Astrocyte (in vitro differentiated cells and primary cell): ENCODE results near the gene TMEM92. TPM values are rescaled to one million over a fixed set of nuclear protein-coding genes. Genes with fewer than 3 reads are reported as not detected.

Experiments
- DNase-seq: peaks from one replicate; pipeline ENCODE4 v3.0.0-alpha.2; 2010; ENCODE audit warnings: low read depth
- FAIRE-seq: peaks from 2 replicates; lab custom pipeline; 2011; peaks lifted over from hg19 to GRCh38; lab: Jason Lieb, UNC
- H2AFZ ChIP-seq: 2 replicates; pipeline ENCODE4 v1.6.0; 2012; ENCODE audit warnings: low read depth, low read length, inconsistent platforms
- H3K27ac ChIP-seq: 2 replicates; pipeline ENCODE4 v1.5.1; 2011; ENCODE audit warnings: low read depth, low read length, inconsistent platforms
- H3K27me3 ChIP-seq: 2 replicates; pipeline ENCODE4 v1.6.0; 2011; ENCODE audit warnings: low read length, inconsistent platforms; ENCODE audit not compliant: insufficient read depth
- H3K36me3 ChIP-seq: 2 replicates; pipeline ENCODE4 v1.5.1; 2011; ENCODE audit warnings: low read length, inconsistent platforms; ENCODE audit not compliant: insufficient read depth
- H3K4me1 ChIP-seq: 2 replicates; pipeline ENCODE4 v1.5.1; 2011; ENCODE audit warnings: low read length, inconsistent platforms; ENCODE audit not compliant: insufficient read depth
- H3K4me2 ChIP-seq: 2 replicates; pipeline ENCODE4 v1.6.0; 2012; ENCODE audit warnings: low read length, inconsistent platforms
- H3K4me3 ChIP-seq: 2 replicates; pipeline ENCODE4 v1.5.1; 2011; ENCODE audit warnings: low read depth, mild to moderate bottlenecking, low read length, inconsistent platforms; ENCODE audit not compliant: insufficient read depth
- H3K79me2 ChIP-seq: 2 replicates; pipeline ENCODE4 v1.6.0; 2012; ENCODE audit warnings: mild to moderate bottlenecking, low read length, inconsistent platforms; ENCODE audit not compliant: insufficient read depth
- H3K9ac ChIP-seq: 2 replicates; pipeline ENCODE4 v1.6.0; 2012; ENCODE audit warnings: mild to moderate bottlenecking, low read length, inconsistent platforms
- H3K9me3 ChIP-seq: 2 replicates; pipeline ENCODE4 v1.5.1; 2012; ENCODE audit warnings: low read depth, mild to moderate bottlenecking, low read length, inconsistent platforms; ENCODE audit not compliant: insufficient read depth
- H4K20me1 ChIP-seq: 2 replicates; pipeline ENCODE4 v1.6.0; 2012; ENCODE audit warnings: low read length, inconsistent platforms; ENCODE audit not compliant: insufficient read depth
- H3K27ac Mint-ChIP-seq: one replicate; pipeline ENCODE4 v1.8.0; 2021; ENCODE audit warnings: mild to moderate bottlenecking, mixed read lengths; ENCODE audit not compliant: unreplicated experiment
- H3K27me3 Mint-ChIP-seq: one replicate; pipeline ENCODE4 v1.8.0; 2021; ENCODE audit warnings: low read depth, mixed read lengths; ENCODE audit not compliant: unreplicated experiment
- H3K36me3 Mint-ChIP-seq: one replicate; pipeline ENCODE4 v1.8.0; 2021; ENCODE audit warnings: low read depth, mixed read lengths; ENCODE audit not compliant: unreplicated experiment
- H3K4me1 Mint-ChIP-seq: one replicate; pipeline ENCODE4 v1.8.0; 2021; ENCODE audit warnings: low read depth, mixed read lengths; ENCODE audit not compliant: unreplicated experiment
- H3K4me3 Mint-ChIP-seq: one replicate; pipeline ENCODE4 v1.8.0; 2021; ENCODE audit warnings: mild to moderate bottlenecking, moderate library complexity, mixed read lengths; ENCODE audit not compliant: unreplicated experiment
- H3K9me3 Mint-ChIP-seq: one replicate; pipeline ENCODE4 v1.8.0; 2021; ENCODE audit warnings: mild to moderate bottlenecking, mixed read lengths; ENCODE audit not compliant: unreplicated experiment
- CTCF ChIP-seq: IDR thresholded peaks from 2 replicates; pipeline ENCODE4 v1.5.1; 2011; ENCODE audit warnings: low read depth, mild to moderate bottlenecking, inconsistent platforms, low read length, moderate library complexity; ENCODE audit not compliant: insufficient read depth
- EZH2 ChIP-seq: IDR thresholded peaks from 2 replicates; pipeline ENCODE4 v1.6.1; 2012; ENCODE audit warnings: mild to moderate bottlenecking, low read length, inconsistent platforms; ENCODE audit not compliant: insufficient read depth
- total RNA-seq: library from RNA; stranded (reverse); gene quantifications from 2 replicates; pipeline ENCODE4 v1.2.1, GENCODE V29; 2021

Gene TMEM92
- total RNA-seq, 1 donor from 2014 or later: 18.3 TPM

- Histone ChIP-seq H3K27me3 (no peaks in the 10 kb centered on the region), H3K27ac (no peak overlapping the region), H3K4me3 (no peak overlapping the region), H3K4me2 (no peak overlapping the region), H3K9me3 (no peaks in the 10 kb centered on the region), H2AFZ (no peak overlapping the region), H3K4me1 (peaks cover 13% of the 10 kb centered on the region), H3K36me3 (no peaks in the 10 kb centered on the region), H3K79me2 (no peaks in the 10 kb centered on the region), H3K9ac (no peak overlapping the region), H4K20me1 (no peaks in the 10 kb centered on the region)
- Mint-ChIP-seq H3K27ac (no peak overlapping the region), H3K27me3 (peaks cover 36% of the 10 kb centered on the region), H3K36me3 (peaks cover 1% of the 10 kb centered on the region), H3K4me1 (peaks cover 1% of the 10 kb centered on the region), H3K4me3 (no peak overlapping the region), H3K9me3 (no peaks in the 10 kb centered on the region)
- TF ChIP-seq CTCF (no peak), EZH2 (no peak)
- DNase-seq (no peak), FAIRE-seq (no peak)
Observed at GRCh38 chr17:50330151-50330775, 56.0 kb downstream of the TMEM92 start.

Other genes with a start within 250 kb of the TMEM92 start
- 319 and 373 TPM in 2 replicates for gene ITGA3, start 218.4 kb upstream of the TMEM92 start, total RNA-seq
- gene PDK2, start 179.1 kb upstream of the TMEM92 start, total RNA-seq: 25.8 and 26.8 TPM in 2 replicates
- 9.7 and 10.8 TPM in 2 replicates for gene SAMD14, start 144.3 kb upstream of the TMEM92 start, total RNA-seq
- 73.6 and 75.9 TPM in 2 replicates for gene PPP1R9B, start 123.8 kb upstream of the TMEM92 start, total RNA-seq
- 0.32 TPM in 1 of 2 replicates, not detected in the other for gene SGCA, start 108.5 kb upstream of the TMEM92 start, total RNA-seq
- gene COL1A1, start 72.8 kb upstream of the TMEM92 start, total RNA-seq: 12,796 and 18,656 TPM in 2 replicates
- gene XYLT2, start 71.7 kb downstream of the TMEM92 start, total RNA-seq: 41.0 and 47.3 TPM in 2 replicates
- gene MRPL27, start 98.7 kb downstream of the TMEM92 start, total RNA-seq: 57.3 and 60.3 TPM in 2 replicates
- gene EME1, start 98.8 kb downstream of the TMEM92 start, total RNA-seq: 3.0 and 3.1 TPM in 2 replicates
- gene LRRC59, start 123.1 kb downstream of the TMEM92 start, total RNA-seq: 180 and 185 TPM in 2 replicates
- 28.3 and 43.3 TPM in 2 replicates for gene ACSF2, start 151.8 kb downstream of the TMEM92 start, total RNA-seq
- not detected in 2 replicates for gene CHAD, start 194.4 kb downstream of the TMEM92 start, total RNA-seq
- gene RSAD1, start 204.4 kb downstream of the TMEM92 start, total RNA-seq: 18.8 and 21.6 TPM in 2 replicates
- 0.99 and 1.4 TPM in 2 replicates for gene MYCBPAP, start 234.0 kb downstream of the TMEM92 start, total RNA-seq